ENCODE data around the gene CAMK2B. TPM values are rescaled to one million over a fixed set of nuclear protein-coding genes. Genes with fewer than 3 reads are reported as not detected.

CAMK2B gene
- total and polyA plus RNA-seq, 2 experiments from 2014 or later = 0.37 to 1.7 TPM

DNA sequence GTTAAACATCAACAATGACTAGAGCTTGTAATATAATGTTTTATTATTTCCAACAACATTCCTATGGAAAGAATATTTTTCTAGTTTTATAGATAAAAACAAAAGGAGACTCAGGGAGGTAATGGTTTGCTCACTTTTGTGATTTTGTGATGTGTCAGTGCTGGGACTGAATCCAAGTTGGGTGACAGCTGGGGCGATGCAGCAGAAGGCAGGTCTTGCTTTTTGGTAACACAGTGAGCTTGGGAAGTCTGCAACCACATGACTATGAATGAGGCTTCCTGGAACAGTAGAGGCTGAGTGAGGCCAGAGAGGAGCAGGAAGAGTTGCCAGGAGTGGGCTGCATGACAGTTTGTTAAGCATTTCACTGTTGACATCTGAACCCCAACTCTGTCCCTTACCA lies 129.5 kb downstream of the CAMK2B start:
- H2AFZ ChIP-seq = no peak overlapping the region
- H3K27ac ChIP-seq = no peak overlapping the region
- no peaks in the 10 kb centered on the region for H3K36me3 ChIP-seq (replicated peaks; ENCODE audit: insufficient read depth, low read depth)
- H3K9me2 ChIP-seq (replicated peaks; ENCODE audit: insufficient read depth) = no peaks in the 10 kb centered on the region
- H3K79me2 ChIP-seq = no peaks in the 10 kb centered on the region
- 83% methylated on average over 1 of the region's 1 CpG for WGBS (ENCODE audit: low lambda C conversion rate, missing lambda C conversion rate)
- H3K4me1 ChIP-seq (ENCODE audit: insufficient read depth) = no peaks in the 10 kb centered on the region
- H3K4me2 ChIP-seq = no peak overlapping the region
- no peaks in the 10 kb centered on the region for H3K27me3 ChIP-seq
- TF ChIP-seq EZH2 (IDR thresholded peaks at IDR 0.05; ENCODE audit: borderline replicate concordance) (no peak), EZH2phosphoT487 (IDR thresholded peaks at IDR 0.05; ENCODE audit: low read depth, severe bottlenecking, unreplicated experiment) (no peak)
- TF ChIP-seq, protein P1, sequence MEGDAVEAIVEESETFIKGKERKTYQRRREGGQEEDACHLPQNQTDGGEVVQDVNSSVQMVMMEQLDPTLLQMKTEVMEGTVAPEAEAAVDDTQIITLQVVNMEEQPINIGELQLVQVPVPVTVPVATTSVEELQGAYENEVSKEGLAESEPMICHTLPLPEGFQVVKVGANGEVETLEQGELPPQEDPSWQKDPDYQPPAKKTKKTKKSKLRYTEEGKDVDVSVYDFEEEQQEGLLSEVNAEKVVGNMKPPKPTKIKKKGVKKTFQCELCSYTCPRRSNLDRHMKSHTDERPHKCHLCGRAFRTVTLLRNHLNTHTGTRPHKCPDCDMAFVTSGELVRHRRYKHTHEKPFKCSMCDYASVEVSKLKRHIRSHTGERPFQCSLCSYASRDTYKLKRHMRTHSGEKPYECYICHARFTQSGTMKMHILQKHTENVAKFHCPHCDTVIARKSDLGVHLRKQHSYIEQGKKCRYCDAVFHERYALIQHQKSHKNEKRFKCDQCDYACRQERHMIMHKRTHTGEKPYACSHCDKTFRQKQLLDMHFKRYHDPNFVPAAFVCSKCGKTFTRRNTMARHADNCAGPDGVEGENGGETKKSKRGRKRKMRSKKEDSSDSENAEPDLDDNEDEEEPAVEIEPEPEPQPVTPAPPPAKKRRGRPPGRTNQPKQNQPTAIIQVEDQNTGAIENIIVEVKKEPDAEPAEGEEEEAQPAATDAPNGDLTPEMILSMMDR (IDR thresholded peaks at IDR 0.05; ENCODE audit: poor library complexity) = no peak
- no peak for DNase-seq (ENCODE audit: low spot score)
- no peaks in the 10 kb centered on the region for H4K20me1 ChIP-seq (ENCODE audit: insufficient read depth, poor library complexity, severe bottlenecking)
- no peaks in the 10 kb centered on the region for H3K9me3 ChIP-seq (ENCODE audit: low read depth)
- H3K4me3 ChIP-seq = no peak overlapping the region

GRCh38 chr7:44194562-44195145 lies 130.7 kb downstream of the CAMK2B start:
- no peak for DNase-seq (ENCODE audit: low spot score)
- Histone ChIP-seq H3K9me3 (ENCODE audit: low read depth) (no peaks in the 10 kb centered on the region), H3K9me2 (replicated peaks; ENCODE audit: insufficient read depth) (no peaks in the 10 kb centered on the region), H3K79me2 (no peaks in the 10 kb centered on the region), H3K36me3 (replicated peaks; ENCODE audit: insufficient read depth, low read depth) (no peaks in the 10 kb centered on the region), H3K27ac (no peak overlapping the region), H3K4me1 (ENCODE audit: insufficient read depth) (no peaks in the 10 kb centered on the region), H2AFZ (no peak overlapping the region), H3K4me3 (no peak overlapping the region), H4K20me1 (ENCODE audit: insufficient read depth, poor library complexity, severe bottlenecking) (no peaks in the 10 kb centered on the region), H3K4me2 (no peak overlapping the region), H3K27me3 (no peaks in the 10 kb centered on the region)
- 86% methylated on average over 3 of the region's 3 CpGs for whole genome bisulfite sequencing (ENCODE audit: low lambda C conversion rate, missing lambda C conversion rate)
- no peak for TF ChIP-seq EZH2phosphoT487 (IDR thresholded peaks at IDR 0.05; ENCODE audit: low read depth, severe bottlenecking, unreplicated experiment)
- no peak for TF ChIP-seq EZH2 (IDR thresholded peaks at IDR 0.05; ENCODE audit: borderline replicate concordance)
- TF ChIP-seq, protein P1 (IDR thresholded peaks at IDR 0.05; ENCODE audit: poor library complexity) = no peak

DNA sequence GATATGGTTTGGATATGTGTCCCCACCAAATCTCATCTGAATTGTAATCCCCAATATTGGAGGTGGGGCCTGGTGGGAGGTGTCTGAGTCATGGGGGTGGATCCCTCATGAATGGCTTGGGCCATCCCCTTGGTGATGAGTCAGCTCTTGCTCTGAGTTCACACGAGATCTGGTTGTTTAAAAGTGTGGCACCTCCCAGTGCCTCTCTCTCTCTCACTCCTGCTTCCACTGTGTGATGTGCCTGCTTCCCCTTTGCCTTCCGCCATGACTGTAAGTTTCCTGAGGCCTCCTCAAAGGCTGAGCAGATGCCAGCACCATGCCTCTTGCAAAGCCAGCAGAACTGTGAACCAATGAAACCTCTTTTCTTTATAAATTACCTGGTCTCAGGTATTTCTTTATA lies 131.3 kb downstream of the CAMK2B start:
- H4K20me1 ChIP-seq (ENCODE audit: insufficient read depth, poor library complexity, severe bottlenecking) = no peaks in the 10 kb centered on the region

More for the DNA sequence above, 131.3 kb downstream of the CAMK2B start:
- H3K79me2 ChIP-seq = no peaks in the 10 kb centered on the region
- H3K9me3 ChIP-seq (ENCODE audit: low read depth) = no peaks in the 10 kb centered on the region
- H3K27me3 ChIP-seq = no peaks in the 10 kb centered on the region
- H2AFZ ChIP-seq = no peak overlapping the region
- no peaks in the 10 kb centered on the region for H3K36me3 ChIP-seq (replicated peaks; ENCODE audit: insufficient read depth, low read depth)
- H3K4me3 ChIP-seq = no peak overlapping the region
- H3K4me1 ChIP-seq (ENCODE audit: insufficient read depth) = no peaks in the 10 kb centered on the region
- no peak for TF ChIP-seq EZH2phosphoT487 (IDR thresholded peaks at IDR 0.05; ENCODE audit: low read depth, severe bottlenecking, unreplicated experiment)
- TF ChIP-seq EZH2 (IDR thresholded peaks at IDR 0.05; ENCODE audit: borderline replicate concordance) = no peak
- TF ChIP-seq, protein P1 (IDR thresholded peaks at IDR 0.05; ENCODE audit: poor library complexity) = no peak
- no peaks in the 10 kb centered on the region for H3K9me2 ChIP-seq (replicated peaks; ENCODE audit: insufficient read depth)
- no peak overlapping the region for H3K4me2 ChIP-seq
- no peak for DNase-seq (ENCODE audit: low spot score)
- H3K27ac ChIP-seq = no peak overlapping the region
- WGBS (ENCODE audit: low lambda C conversion rate, missing lambda C conversion rate) = 61% methylated on average over 2 of the region's 2 CpGs

All from hepatocyte (in vitro differentiated cells).